GM12864 (cell line): ENCODE measurements around the gene HS3ST4.

Experiments used
- DNase-seq: peaks from one replicate; pipeline ENCODE4 v3.0.0-alpha.2; 2011; ENCODE audit warnings: low read depth
- H3K4me3 ChIP-seq: 2 replicates; pipeline ENCODE4 v1.5.1; 2011; ENCODE audit warnings: mild to moderate bottlenecking, low read depth, low read length, control low read depth
- CTCF ChIP-seq: IDR thresholded peaks from 2 replicates; pipeline ENCODE4 v1.5.1; 2011; ENCODE audit warnings: low read depth, mild to moderate bottlenecking, moderate library complexity, low read length, control low read depth, inconsistent platforms; ENCODE audit errors: missing control alignments

The HS3ST4 gene

DNA sequence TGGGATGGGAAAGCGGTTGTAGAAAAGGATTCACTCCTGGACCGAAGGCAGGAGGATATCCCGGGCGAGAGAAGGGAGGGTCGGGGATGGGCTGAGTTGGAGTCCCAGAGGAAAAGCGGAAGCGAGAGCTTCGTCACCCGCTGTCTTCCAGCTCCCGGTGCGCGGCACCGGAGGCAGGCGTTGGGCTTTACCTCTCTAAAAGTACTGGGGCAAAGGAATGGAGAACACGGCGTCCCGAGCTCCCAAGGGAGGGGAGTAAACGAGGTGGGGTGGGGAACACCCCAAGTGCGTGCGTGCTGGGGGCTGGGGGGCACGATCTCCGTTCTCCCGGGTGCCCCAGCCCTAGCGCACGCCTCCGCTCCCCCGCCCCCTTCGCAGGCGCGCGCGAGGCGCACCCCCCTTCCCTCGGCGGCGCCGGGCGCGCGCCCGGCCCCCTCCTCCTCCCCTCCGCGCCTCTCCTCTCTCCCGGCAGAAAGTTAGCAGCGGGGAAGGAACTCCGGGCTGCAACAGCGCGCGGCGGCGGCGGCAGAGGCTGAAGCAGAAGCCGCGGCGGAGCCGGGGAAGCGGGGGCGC, at the start of gene HS3ST4:
TSS of gene HS3ST4 (plus strand) at position 441 of the 573 bp plus-strand sequence.
- no peak for DNase-seq
- no peak for TF ChIP-seq CTCF
- H3K4me3 ChIP-seq, result no peak within 1 kb of the TSS

DNA sequence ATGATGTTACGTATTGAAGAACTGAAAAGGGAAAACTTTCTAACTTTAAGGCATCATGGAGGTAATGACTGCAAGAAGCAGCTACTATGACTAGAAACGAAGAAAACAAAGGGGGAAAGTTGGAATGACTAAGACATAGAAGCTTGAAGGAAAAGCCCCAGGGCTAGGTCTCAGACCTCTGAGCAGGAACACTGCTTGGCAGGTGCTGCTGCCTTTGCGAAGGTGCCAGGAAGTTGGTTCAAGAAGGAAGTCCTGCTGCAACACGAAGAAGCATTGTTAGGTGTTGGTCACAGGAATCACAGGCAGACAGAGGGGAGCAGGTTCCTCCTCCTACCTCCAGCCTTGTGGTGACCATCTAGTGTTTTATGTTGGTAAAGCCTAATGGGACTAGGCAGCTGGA, 48.1 kb upstream of the HS3ST4 start:
- TF ChIP-seq CTCF, result no peak
- no peak for DNase-seq
- no peak overlapping the region for H3K4me3 ChIP-seq

- no peak for TF ChIP-seq CTCF
- H3K4me3 ChIP-seq, result no peak overlapping the region
- no peak for DNase-seq
Observed at GRCh38 chr16:25656639-25657038, 35.1 kb upstream of the HS3ST4 start.

DNA sequence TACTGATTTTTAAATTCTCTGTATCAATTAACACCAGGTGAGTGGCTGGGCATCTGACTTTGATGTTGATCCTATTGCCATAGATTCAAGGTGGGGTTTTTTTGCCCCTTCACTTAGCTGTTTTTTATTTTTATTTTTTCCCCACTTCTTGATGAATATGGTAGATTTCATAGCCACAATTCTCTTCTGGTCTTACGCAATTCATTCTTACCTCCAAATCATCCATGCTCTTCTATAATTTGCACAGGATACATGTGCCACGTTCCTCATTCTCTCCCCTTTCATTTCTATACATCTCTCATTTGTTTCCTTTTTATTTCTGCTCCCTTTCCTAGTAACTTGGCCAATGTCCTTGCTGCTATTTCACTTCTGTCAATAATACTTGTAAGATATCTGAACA, 14.9 kb upstream of the HS3ST4 start:
- TF ChIP-seq CTCF, result no peak
- H3K4me3 ChIP-seq, result no peak overlapping the region
- DNase-seq, result no peak

- H3K4me3 ChIP-seq, result no peak overlapping the region
- no peak for DNase-seq
- TF ChIP-seq CTCF, result no peak
Observed at GRCh38 chr16:25679511-25679910, 12.2 kb upstream of the HS3ST4 start.

GRCh38 chr16:25689137-25689836, 2.5 kb upstream of the HS3ST4 start:
- DNase-seq, result no peak
- TF ChIP-seq CTCF, result no peak
- H3K4me3 ChIP-seq, result no peak overlapping the region

DNA sequence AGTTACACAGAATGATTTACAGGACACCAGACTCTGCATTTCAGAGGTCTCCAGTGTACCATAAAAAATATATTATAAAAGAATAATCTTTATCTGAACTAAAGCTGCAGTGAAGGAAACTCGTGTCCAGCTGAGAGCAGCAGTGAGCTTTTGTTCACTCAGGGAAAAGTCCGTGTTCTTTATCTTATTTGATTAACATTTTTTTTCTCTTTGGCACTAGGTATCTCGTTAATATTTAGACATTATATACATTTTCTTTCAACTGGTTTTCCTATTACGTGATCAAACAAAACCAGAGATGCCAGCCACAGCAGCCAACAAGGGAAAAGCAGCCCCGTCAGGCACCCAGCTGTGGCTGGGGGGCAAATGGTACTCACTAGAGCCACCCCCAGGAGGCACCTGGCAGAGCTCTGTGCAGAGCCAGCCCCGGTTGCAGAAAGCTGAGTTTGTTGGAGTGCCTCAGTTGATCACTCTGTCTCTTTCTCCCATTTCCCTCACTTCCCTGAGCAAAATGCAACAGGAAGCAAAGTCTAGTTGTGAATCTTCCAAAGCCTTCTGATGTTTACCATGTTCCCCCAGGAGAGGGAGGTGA, 1.1 kb upstream of the HS3ST4 start:
- DNase-seq, result no peak
- TF ChIP-seq CTCF, result no peak
- no peak overlapping the region for H3K4me3 ChIP-seq
